OCI-LY7 (cell line): ENCODE results near the gene ANO6.

Experiments
- EZH2phosphoT487 ChIP-seq: fragments of 200-600 bp; sonication (generic); IDR thresholded peaks from 2 replicates; pipeline ENCODE4 v1.6.1; 2018; ENCODE audit warnings: low read depth, borderline replicate concordance, mild to moderate bottlenecking, mixed run types, antibody characterized with exemption, low read length, moderate library complexity, mixed read lengths
- TF ChIP-seq, protein P1 (sequence below): fragments of 200-600 bp; sonication (generic); conservative IDR thresholded peaks from 2 replicates; pipeline ENCODE4 v1.5.1; 2014; ENCODE audit warnings: mild to moderate bottlenecking, antibody characterized with exemption, low read length, moderate library complexity, mixed read lengths

DNA sequence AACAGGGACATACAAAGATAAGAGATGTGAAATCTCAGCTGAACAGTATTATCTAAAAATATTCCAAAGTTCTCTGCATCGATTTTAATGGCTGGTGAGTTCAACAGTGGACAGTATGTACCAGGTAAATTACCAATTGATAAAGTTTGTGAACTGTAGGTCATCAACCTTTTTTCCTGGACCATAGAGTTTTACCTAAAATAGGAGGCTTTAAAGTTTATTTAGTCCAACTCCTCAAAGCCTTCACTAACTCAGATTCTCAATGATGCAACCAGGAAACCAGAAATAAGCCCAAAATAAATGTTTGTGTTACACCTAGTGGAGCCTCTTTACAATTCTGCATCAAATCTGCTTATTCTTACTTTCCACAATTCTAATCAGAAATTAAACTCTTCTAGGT lies 205.8 kb downstream of the ANO6 start:
- TF ChIP-seq, protein P1, sequence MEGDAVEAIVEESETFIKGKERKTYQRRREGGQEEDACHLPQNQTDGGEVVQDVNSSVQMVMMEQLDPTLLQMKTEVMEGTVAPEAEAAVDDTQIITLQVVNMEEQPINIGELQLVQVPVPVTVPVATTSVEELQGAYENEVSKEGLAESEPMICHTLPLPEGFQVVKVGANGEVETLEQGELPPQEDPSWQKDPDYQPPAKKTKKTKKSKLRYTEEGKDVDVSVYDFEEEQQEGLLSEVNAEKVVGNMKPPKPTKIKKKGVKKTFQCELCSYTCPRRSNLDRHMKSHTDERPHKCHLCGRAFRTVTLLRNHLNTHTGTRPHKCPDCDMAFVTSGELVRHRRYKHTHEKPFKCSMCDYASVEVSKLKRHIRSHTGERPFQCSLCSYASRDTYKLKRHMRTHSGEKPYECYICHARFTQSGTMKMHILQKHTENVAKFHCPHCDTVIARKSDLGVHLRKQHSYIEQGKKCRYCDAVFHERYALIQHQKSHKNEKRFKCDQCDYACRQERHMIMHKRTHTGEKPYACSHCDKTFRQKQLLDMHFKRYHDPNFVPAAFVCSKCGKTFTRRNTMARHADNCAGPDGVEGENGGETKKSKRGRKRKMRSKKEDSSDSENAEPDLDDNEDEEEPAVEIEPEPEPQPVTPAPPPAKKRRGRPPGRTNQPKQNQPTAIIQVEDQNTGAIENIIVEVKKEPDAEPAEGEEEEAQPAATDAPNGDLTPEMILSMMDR = no peak
- TF ChIP-seq EZH2phosphoT487 = no peak
